Measurements from ENCODE around the gene KCNK10.

KCNK10 gene

GRCh38 chr14:88323086-88323522 is at the start of gene KCNK10:
TSS of gene KCNK10 (minus strand) at chr14:88323269. CDS start at chr14:88322798, 471 bp downstream.
- DNase-seq = no peak

- no peak for DNase-seq
These were observed 46.4 kb upstream of the KCNK10 start for GRCh38 chr14:88369496-88369895.

- no peak for DNase-seq
These were observed 41.8 kb upstream of the KCNK10 start for GRCh38 chr14:88364710-88365413.

GRCh38 chr14:88363644-88364043 is 40.6 kb upstream of the KCNK10 start:
- no peak for DNase-seq

- DNase-seq = no peak
These were observed 36.4 kb upstream of the KCNK10 start for GRCh38 chr14:88359500-88359899.

GRCh38 chr14:88354358-88354757 is 31.3 kb upstream of the KCNK10 start:
- DNase-seq = no peak

GRCh38 chr14:88352698-88353097 is 29.6 kb upstream of the KCNK10 start:
- no peak for DNase-seq

GRCh38 chr14:88351966-88352691 is 29.1 kb upstream of the KCNK10 start:
- DNase-seq = no peak

- DNase-seq = no peak
These were observed 25.5 kb upstream of the KCNK10 start for GRCh38 chr14:88348546-88348945.

- DNase-seq = no peak
These were observed 23.1 kb upstream of the KCNK10 start for GRCh38 chr14:88346048-88346639.

GRCh38 chr14:88342980-88343379 is 19.9 kb upstream of the KCNK10 start:
- no peak for DNase-seq

- no peak for DNase-seq
These were observed 17.3 kb upstream of the KCNK10 start for GRCh38 chr14:88340357-88340756.

GRCh38 chr14:88333036-88333435 is 10.0 kb upstream of the KCNK10 start:
- no peak for DNase-seq

GRCh38 chr14:88327497-88327896 is 4.4 kb upstream of the KCNK10 start:
- no peak for DNase-seq

GRCh38 chr14:88326352-88327103 is 3.5 kb upstream of the KCNK10 start:
- DNase-seq = no peak

GRCh38 chr14:88325883-88326282 is 2.8 kb upstream of the KCNK10 start:
- no peak for DNase-seq

GRCh38 chr14:88324930-88325329 is 1.9 kb upstream of the KCNK10 start:
- DNase-seq = no peak

GRCh38 chr14:88324491-88324890 is 1.4 kb upstream of the KCNK10 start:
- DNase-seq = no peak

GRCh38 chr14:88323523-88324199 is 592 bp upstream of the KCNK10 start:
- peak; percentile 24 to 36 for DNase-seq

GRCh38 chr14:88322504-88323085 is 474 bp downstream of the KCNK10 start:
- DNase-seq = no peak

GRCh38 chr14:88321692-88322503 is 1.2 kb downstream of the KCNK10 start:
- no peak for DNase-seq
